UCSD-AML1 (cell line): ENCODE measurements around the gene UBE2C.
"Not testable (repeated sequence)": the region's sequence is repeated elsewhere in the genome, so short reads cannot be mapped to it uniquely, and the experiment has no call there.

ENCODE experiments used
- DNase-seq: peaks from one replicate; lab custom pipeline; 2025; ENCODE audit not compliant: unreplicated experiment; lab: John Stamatoyannopoulos, UW

The UBE2C gene

DNA sequence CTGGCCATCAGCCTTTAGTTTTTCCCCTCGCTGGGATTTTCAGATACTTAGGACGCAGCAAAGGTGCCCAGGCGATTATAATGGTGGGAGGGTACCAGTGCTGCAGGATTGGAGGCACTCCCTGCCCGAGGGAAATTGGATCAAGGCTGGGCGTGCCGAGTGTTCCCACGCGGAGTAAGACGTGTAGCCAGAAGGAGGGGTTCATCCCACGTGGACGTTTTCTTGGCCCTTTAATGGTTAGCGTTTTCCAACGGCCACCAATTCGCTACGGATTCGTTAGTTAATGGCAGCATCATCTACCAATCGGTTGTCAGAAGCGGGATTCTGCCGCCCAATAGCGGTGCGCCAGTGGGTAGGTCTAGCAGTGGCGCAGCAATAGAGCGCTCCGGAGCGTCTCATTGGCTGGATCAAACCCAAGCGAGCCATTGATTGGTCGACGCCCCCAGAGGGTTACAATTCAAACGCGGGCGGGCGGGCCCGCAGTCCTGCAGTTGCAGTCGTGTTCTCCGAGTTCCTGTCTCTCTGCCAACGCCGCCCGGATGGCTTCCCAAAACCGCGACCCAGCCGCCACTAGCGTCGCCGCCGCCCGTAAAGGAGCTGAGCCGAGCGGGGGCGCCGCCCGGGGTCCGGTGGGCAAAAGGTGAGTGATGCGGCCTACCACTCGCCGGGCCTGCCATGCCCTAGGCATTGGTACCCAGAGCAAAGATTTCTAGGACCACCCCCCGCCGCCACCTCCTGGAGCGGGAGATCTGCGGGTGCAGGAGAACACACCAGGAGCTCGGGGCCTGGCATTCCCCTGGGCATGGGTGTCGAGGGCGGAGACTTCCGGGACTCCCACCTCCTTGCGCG, at the start of gene UBE2C:
TSS of gene UBE2C (plus strand) at position 488 of the 849 bp plus-strand sequence. CDS start at position 540, 52 bp downstream.
- peak; percentile 90 for DNase-seq

GRCh38 chr20:45764618-45765282, 47.7 kb upstream of the UBE2C start:
- DNase-seq: not testable (repeated sequence)

DNA sequence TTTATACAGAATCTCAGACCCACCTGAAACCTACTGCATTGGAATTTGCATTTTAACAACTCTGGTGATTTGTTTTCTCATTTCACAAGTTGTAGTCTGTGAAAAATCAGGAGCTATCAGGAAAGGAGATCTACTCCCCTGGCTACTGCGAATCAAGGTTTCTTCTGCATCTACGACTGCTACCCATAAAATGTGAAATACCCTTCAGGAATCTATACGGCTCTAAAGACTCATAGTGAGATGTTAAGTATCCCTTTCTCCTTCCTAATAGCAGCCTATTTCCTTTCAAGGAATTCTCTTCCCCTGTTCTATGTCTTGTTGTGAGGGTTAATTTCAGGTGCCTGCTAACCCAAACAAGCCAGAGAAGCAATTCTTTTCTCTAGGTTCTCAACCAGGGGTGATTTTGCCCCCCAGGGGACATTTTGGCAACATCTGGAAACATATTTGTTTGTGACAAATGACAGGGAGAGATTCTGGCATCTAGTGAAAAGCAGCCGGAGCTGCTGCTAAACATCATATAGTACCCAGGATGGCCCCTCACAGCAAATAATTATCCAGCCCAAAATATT, 47.1 kb upstream of the UBE2C start:
- DNase-seq: no peak

GRCh38 chr20:45765980-45766379, 46.5 kb upstream of the UBE2C start:
- DNase-seq: no peak

DNA sequence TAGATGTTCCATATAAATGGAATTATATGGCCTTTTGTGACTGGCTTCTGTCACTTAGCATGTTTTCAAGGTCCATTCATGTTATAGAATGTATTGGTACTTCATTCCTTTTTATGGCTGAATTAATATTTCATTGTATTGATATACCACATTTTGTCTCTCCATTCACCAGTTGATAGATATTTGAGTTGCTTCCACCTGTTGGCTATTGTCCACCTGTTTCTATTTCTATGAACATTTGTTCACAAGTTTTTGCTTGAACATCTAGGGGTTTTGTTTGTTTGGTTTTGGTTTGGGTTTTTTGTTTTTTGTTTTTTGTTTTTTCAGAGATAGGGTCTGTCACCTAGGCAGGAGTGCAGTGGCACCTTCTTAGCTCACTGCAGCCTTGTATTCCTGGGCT, 44.0 kb upstream of the UBE2C start:
- no peak for DNase-seq

GRCh38 chr20:45771182-45771759, 41.2 kb upstream of the UBE2C start:
- DNase-seq: peak; percentile 78

DNA sequence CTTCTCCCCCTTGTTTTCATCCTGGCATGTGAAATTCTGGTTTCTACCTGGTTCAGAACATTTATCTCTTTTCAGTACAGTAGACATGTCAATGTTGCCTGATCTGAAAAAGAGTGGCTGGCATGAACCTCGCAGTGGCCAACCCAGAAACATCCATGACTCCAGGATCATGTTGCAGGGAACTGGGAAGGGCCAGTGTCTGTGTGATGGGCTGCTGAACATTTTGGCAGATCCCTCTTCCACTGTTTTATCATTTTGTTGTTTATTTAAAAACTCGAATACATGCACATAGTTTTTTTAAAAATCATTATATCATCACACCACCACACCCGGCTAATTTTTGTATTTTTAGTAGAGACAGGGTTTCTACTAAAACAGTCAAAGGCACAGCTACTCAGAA, 39.8 kb upstream of the UBE2C start:
- no peak for DNase-seq

DNA sequence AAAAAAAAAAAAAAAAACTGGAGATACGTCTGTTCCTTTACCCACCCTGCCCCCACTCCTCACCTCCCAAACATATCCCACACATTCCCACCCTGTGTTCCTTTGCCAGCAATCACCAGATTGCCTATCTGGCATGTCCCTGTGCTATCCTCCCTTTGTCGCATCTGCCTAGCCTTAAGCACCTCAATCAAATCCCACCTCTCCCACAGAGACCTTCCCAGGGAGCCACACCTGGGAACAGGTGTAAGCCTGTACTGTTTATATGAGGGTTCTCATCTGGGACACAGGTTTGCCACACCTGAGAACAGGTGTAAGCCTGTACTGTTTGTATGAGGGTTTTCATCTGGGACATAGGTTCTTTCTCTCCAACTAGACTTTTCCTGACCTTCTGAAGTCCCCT, 37.5 kb upstream of the UBE2C start:
- no peak for DNase-seq

GRCh38 chr20:45775411-45775810, 37.0 kb upstream of the UBE2C start:
- DNase-seq: no peak

DNA sequence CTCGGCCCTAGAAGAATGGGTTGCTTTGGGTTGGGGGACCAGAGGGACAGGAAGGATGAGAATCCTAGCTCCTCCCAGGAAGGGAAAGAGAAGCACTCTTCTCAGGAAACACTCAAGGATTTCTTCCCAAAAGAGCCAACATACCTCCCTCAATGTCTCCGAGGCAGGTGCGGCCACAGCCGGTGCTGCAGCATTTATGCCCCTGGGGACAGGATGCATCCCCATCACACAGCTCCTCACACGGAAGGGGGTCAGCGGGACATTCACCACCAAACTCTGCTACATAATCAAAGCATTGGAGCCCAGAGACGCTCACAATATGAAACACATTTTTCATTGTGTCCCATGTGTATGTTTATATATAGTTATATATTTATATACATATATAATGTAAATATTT, 35.5 kb upstream of the UBE2C start:
- no peak for DNase-seq

DNA sequence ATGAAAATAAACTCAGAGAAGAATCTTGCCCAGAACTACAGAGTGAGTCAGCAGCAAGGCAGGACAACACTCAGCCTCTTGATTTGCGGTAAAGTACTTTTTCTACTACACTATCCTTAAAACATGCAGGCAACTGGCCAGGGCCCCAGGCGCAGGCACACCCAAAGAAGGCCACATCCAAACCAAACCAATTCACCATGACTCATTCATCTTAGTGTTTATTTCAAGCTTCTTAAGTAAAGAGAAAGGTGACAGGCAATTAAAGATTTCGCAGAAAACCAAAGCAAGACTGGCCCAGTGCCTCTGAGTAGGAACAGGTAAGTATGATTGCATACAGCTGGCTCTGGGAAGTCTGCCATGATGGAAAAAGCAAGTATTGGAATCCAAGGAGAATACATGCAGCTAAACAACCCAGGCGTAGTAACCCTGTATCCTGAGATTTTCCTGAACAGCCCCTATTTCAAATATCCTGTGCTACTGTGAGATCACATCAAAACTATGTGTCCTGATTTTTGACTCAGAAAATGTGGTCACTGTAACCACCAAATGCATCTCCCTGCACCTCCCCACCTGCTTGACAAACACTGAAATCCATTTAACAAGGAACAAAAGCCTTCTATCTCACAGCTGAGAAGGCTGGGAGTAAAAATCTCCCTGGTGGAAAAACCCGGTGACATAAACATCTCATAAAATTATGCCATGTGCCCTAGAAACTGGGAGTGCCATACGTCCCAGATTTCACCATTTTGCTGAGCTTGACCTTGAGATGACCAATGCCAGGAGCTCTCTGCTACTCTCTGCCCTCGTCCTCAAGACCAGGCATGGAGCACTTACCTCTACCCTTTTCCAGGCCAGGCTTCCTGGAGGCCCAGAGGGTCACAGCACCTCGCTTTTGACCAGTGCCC, 33.2 kb upstream of the UBE2C start:
- DNase-seq: no peak

DNA sequence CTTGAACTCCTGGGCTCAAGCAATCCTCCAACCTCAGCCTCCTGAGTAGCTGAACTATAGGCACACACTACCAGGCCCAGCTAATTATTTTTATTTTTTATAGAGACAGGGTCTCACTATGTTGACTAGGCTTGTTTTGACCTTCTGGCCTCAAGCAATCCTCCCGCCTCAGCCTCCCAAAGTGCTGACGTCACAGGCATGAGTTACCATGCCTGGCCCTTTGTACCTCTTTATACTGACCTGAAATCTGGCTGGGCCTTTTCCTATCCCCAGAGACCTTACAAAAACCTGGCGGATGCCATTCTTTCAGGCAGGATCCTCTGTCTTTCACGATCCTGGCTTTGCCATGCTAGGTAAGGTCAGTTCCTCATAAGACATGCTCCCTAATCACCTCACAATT, 32.3 kb upstream of the UBE2C start:
- DNase-seq: no peak

DNA sequence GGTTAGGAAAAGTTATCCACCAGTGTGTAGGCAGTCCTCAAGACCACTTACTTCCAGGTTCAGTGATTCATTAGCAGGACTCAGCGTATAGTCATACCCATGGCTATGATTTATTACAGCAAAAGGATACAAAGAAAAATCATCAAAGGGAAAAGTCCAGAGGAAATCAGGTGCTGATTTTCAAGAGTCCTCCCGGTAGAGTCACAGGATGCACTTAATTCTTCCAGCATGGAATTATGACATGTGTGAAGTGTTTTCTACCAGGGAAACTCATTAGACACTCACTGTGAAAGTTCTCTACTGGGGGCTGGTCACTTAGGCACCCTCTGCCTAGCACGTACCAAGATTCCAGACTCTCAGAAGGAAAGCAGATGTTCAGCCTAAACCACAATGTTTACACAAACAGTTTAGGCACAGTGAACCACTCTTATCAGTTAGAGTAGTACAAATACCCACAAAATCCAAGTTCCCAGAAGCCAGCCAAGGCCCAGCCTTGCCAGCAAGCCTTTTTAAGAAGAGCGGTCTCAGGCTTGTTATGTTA, 31.0 kb upstream of the UBE2C start:
- no peak for DNase-seq

DNA sequence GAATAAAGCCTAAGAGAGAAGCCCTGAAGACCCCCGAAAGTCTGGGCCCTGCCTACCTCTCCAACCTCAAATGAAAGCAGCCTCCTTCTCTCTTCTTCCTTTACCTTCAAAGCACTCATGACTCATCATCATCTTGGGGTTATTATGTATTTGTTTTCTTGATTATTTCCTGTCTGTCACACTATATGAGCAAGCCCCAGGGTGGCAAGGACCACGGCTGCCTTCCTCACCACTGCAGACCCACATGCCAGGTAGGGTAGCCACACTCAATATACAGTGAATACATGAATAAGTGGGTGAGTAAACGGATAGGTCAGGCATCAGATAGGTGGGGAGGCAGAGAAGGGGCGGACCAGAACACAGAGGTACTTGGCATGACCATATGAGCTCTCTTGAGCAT, 29.6 kb upstream of the UBE2C start:
- no peak for DNase-seq

- DNase-seq: no peak
These were observed 28.7 kb upstream of the UBE2C start for GRCh38 chr20:45783656-45784294.

GRCh38 chr20:45788351-45788750, 24.1 kb upstream of the UBE2C start:
- DNase-seq: no peak

DNA sequence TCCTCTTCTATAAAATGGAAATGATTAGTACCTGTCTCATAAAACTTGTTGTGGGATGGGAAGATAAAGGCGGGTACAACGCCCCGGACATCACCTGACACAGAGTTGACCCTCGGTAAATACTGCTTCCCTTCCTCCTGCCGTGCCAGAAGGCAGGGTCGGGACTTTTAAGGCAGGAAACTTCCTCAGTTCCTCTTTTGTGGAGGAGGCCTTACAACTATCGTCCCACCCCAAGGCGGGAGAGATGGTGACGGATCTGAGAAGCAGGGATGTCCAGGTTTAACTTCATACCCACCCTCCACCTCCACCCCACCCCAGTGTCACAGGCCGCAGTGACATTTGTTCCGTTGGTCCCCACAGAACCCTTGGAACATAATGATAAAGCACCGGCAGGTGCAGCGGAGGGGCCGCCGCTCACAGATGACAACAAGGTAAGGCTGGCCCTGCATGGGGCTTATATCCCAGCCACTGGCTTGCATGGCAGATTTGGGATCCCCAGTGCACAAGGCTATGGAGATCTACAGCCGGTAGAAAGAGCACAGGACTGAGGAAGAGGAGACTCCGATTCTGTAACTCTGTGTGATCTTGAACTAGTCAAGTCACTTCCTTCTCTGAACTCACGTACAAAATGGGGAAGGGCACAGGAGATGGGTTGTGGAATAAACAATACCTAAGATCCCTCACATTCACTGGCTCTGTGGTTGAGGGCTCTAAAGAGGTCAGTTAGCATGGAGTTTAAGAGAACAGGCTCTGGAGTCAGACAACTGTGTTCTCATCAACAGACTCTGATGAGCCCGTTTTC, 19.9 kb upstream of the UBE2C start:
- peak; percentile 49 for DNase-seq

DNA sequence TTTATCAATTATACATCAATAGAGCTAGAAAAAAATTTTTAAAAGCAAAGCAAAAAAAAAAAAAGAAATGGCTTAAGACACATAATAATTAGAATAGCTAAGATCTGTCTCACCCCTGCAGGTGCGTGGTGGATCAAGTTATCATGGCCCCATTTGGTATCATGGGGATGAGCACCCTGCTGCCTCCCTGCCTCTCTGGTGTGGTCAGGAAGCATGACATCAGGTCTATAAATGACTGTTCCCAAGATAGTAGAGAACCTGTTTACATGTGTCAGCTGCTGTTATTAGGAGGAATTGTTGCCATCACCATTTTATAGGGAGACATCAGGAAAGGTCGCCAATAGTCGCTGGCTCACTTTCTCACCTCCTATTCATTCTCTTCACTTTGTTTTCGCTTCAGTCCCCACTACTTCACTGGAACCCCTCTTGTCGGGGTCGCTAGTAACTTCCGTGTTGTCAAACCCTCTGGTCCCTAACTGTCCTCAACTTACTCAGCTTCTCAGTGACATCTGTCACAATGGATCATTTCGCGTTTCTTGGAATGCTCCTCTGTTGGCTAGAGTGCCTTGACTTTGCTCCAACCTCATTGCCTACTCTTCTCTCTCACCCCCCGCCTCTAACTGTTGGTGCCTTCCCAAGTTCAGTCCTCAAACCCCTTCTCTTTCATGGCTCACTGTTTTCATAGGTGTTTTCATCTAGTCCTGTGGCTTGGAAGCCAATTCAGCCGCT, 15.9 kb upstream of the UBE2C start:
- no peak for DNase-seq

DNA sequence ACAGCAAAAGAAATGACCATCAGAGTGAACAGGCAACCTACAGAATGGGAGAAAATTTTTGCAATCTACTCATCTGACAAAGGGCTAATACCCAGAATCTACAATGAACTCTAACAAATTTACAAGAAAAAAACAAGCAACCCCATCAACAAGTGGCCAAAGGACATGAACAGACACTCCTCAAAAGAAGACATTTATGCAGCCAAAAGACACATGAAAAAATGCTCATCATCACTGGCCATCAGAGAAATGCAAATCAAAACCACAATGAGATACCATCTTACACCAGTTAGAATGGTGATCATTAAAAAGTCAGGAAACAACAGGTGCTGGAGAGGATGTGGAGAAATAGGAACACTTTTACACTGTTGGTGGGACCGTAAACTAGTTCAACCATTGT, 14.9 kb upstream of the UBE2C start:
- not testable (repeated sequence) for DNase-seq
